ENCODE data around the gene TRAPPC5.
A peak's percentile ranks its signal among the peaks of the same experiment; 100 is the strongest.
"Not testable (repeated sequence)": the region's sequence is repeated elsewhere in the genome, so short reads cannot be mapped to it uniquely, and the experiment has no call there.

TRAPPC5 gene

DNA sequence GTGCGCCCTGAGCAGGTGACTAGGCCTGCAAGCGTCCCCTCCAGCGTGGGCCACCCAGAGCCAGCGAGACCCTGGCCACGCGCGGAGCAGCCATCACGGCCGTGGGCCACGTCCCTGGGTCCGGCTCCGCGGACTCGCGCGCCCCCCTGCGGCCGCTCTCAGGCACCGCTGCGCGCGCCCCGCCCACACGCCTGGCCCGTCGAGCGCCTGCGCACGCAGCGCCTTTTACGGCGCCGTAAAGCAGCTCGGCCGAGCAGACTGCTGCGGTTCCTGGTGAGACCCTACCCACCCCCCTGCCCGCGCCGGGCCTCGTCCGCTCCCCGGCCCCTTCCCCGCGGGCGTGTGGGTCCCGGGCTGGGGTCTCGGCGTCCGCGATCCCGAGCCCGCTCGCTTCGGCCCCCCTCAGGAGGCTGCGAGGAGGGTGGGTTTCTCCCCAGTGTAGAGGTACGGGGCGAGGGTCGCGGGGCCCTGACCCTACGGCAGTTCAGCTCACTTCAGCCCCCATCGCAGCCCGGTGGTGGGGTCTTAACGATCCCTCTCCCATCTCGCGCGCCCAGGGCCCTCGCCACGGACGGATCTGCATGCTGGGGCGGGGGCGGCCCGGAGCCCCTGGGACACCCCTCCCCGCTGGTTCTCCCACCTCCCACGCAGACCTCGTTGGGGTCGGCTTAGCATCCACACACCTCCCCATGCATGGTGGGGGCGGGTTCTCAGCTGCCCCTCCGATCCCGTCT is at the start of gene TRAPPC5:
Gene TRAPPC5 (plus strand): TSS at position 228 of the 734 bp plus-strand sequence. CDS start 1,421 bp downstream, outside the sequence.
- DNase-seq (ENCODE audit: low read depth), result peak; percentile 44

- DNase-seq (ENCODE audit: low read depth), result no peak
These were observed 49.1 kb upstream of the TRAPPC5 start for GRCh38 chr19:7631577-7631976.

DNA sequence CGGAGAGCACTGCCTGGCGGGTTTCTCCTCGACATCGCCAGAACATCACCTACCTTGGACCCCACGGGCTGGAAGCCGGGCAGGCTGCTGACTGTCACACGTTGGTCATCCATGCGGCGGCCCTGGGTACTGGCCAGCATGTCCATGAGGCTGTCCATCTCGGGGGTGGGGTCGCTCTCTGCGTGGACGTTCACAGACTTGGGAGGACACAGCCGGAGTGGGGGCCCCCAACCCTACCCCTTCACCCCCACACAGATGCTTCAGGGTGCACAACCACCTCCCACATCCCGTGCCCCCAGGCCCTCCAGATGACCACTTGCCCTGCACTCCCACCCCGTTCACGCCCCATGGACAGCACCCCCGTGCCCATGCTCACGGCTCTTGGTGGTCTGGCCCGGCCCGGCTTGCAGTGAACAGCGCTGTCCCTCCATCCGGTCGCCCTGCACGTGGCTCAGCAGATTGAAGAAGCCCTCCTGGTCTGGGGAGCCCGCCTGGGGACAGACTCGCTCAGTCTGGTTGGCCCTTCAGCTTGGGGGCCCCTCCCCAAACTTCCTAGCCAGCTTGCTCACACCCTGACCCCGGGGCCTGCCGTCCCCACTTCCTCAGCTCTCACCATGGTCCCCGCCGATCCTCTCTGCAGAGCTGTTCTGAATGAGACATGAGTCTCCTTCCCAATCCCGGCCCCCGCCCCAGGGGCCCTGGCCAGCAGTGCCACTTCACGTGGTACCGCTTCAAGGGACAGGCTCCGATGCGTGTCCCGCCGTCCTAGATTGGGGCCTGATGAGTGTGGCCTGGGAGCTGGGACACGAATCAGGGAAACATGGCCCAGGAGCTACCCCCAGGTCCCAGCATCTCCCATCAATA is 48.1 kb upstream of the TRAPPC5 start:
- DNase-seq (ENCODE audit: low read depth), result no peak

- no peak for DNase-seq (ENCODE audit: low read depth)
These were observed 46.9 kb upstream of the TRAPPC5 start, which contains the start of gene PCP2 for GRCh38 chr19:7633698-7634097. PCP2 (minus strand) TSS chr19:7633719; CDS start chr19:7633457, 262 bp downstream.

DNA sequence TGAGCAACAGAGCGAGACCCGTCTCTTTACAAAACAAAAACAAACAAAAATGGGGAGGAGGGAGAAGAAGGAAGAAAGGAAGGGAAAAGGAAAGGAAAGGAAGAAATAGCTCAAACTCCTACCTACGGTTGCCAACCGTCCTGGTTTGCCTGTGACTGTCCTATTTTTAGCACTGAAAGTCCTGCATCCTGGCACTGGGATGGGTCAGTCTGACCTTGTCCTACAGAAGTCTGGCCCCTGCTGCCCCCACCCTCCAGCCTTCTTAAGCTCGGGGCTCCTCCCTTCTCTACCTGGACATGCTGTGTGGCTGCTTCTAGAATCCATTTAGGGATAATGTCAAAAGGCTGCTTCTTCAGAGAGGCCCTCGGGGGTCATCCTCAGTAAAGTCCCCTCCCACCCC is 45.0 kb upstream of the TRAPPC5 start:
- no peak for DNase-seq (ENCODE audit: low read depth)

GRCh38 chr19:7636317-7636690 is 44.3 kb upstream of the TRAPPC5 start:
- no peak for DNase-seq (ENCODE audit: low read depth)

- DNase-seq (ENCODE audit: low read depth), result no peak
These were observed 43.8 kb upstream of the TRAPPC5 start, which contains the start of gene STXBP2 for GRCh38 chr19:7636691-7637373. STXBP2 (plus strand) TSS chr19:7637110; CDS start chr19:7637150, 40 bp downstream.

- no peak for DNase-seq (ENCODE audit: low read depth)
These were observed 43.0 kb upstream of the TRAPPC5 start for GRCh38 chr19:7637374-7638256.

DNA sequence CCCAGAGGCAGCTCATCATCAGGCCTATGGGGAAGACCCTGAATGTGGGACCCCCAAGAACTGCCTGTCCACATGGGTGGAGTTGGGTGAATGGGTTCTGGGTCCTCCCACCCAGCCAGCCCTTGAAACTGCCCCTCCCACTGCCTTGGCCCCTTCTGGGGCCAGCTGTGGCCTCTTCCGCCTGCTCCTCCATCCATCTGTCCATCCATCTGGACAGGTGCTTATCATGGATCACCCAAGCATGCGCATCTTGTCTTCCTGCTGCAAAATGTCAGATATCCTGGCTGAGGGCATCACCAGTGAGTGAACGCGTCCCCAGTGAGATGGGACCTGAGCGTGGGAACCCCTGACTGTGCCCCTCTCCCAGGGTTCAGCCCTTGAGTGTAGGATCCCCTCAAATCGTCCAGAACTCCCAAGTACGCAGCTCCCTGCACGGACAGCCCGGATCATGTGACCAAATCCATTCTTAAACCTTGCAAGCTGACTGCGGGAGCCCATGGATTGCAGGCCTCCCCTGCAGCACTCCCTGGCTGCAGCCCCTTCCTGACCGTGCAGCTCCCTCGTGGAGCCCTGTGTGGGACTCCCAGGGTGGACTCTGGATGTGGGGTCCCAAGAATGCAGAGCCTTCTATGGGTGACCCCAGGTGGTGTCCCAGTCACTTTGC is 41.7 kb upstream of the TRAPPC5 start:
- DNase-seq (ENCODE audit: low read depth), result no peak

GRCh38 chr19:7639863-7640348 is 40.7 kb upstream of the TRAPPC5 start:
- no peak for DNase-seq (ENCODE audit: low read depth)

DNA sequence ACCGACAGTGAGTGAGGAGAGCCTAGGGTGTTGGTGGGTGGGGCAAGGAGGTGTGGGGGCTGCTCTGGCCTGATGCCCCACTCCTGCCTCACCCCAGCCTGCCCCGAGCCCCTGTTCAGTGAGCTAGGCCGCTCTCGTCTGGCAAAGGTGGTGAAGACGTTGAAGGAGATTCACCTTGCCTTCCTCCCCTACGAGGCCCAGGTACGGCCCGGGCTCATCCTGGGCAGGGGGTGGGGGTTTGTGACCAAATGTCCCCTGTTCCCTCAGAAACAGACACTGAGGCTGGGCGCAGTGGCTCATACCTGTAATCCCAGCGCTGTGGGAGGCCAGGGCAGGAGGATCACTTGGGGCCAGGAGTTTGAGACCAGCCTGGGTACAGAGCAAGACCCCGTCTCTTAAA is 39.8 kb upstream of the TRAPPC5 start:
- no peak for DNase-seq (ENCODE audit: low read depth)

- no peak for DNase-seq (ENCODE audit: low read depth)
These were observed 39.0 kb upstream of the TRAPPC5 start for GRCh38 chr19:7641290-7642276.

DNA sequence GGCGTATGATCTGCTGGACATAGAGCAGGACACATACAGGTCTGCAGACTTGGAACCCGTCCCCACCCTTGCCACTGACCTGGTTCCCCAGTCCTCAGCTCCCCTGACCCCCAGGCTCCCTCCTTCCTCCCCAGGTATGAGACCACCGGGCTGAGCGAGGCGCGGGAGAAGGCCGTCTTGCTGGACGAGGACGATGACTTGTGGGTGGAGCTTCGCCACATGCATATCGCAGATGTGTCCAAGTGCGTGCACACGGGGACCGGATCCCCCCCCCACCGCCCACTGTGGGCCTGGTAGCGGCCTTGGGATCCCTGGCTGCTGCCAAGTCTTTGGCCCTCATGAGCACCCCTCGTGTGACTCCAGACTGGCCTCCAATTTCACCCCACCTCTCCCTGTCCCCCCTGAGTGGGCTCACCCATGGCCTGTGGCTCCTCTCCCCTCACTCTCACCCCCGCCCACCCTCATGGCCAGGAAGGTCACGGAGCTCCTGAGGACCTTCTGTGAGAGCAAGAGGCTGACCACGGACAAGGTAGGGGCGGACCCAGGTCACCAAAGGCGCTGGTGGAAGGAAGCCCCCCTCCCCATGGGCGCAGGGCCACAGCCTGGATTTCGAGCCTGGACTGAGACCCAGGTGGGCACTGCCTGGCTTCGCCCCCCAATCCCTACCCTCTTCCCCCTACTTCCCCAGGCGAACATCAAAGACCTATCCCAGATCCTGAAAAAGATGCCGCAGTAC is 38.2 kb upstream of the TRAPPC5 start:
- no peak for DNase-seq (ENCODE audit: low read depth)

DNA sequence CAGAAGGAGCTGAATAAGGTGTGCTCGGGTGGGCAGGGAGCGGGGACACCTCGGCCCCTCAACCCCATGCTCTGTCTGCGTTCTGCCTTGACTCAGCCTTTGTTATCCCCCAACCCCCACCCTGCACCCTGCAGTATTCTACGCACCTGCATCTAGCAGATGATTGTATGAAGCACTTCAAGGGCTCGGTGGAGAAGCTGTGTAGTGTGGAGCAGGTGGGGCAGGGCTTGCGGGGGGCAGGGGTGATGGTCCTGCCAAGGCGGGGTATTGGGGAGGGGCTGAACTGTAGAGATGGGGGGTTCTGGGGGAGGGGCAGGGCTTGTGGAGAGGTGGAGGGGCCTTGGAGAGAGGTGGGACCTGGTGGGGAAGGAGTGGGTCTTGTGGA is 37.6 kb upstream of the TRAPPC5 start:
- DNase-seq (ENCODE audit: low read depth), result no peak

GRCh38 chr19:7643629-7644549 is 36.7 kb upstream of the TRAPPC5 start:
- not testable (repeated sequence) for DNase-seq (ENCODE audit: low read depth)

DNA sequence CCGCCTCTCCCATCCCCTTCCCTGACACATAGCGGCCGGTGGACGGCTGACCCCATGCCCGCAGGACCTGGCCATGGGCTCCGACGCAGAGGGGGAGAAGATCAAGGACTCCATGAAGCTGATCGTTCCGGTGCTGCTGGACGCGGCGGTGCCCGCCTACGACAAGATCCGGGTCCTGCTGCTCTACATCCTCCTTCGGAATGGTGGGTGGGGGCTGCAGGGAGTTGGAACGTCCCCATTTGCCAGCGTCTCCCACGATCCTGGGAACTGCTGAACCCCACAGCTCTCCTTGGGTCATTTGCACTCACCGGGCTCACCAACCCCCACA is 36.1 kb upstream of the TRAPPC5 start:
- no peak for DNase-seq (ENCODE audit: low read depth)

GRCh38 chr19:7645163-7645562 is 35.5 kb upstream of the TRAPPC5 start:
- no peak for DNase-seq (ENCODE audit: low read depth)
